K562 (cell line): Measurements from ENCODE around the gene EFHC1. TPM values are rescaled to one million over a fixed set of nuclear protein-coding genes. Genes with fewer than 3 reads are reported as not detected.

ENCODE experiments used
- ATAC-seq: fragments of 200-7000 bp; cut with Tn5 transposase; 3 replicates; pipeline ENCODE4 v1.9.1; 2020; ENCODE audit warnings: moderate library complexity
- BruUV-seq: library from RNA; stranded (reverse); fragments of 400-500 nt; replicated peaks from 2 replicates; lab custom pipeline; 2021; lab: Mats Ljungman, UMichigan
- CTCF ChIA-PET: fragments of 300-600 bp; formaldehyde crosslinking; extraction: SDS; loops from one replicate; lab custom pipeline; 2021; ENCODE audit warnings: low intra/inter-chr PET ratio; lab: Yijun Ruan, JAX
- POLR2A ChIA-PET: fragments of 300-600, 350-650 bp; sonication (Branson Sonifier 250); formaldehyde crosslinking; extraction: SDS; loops from one replicate; lab custom pipeline; 2021; ENCODE audit warnings: antibody characterized with exemption, inconsistent platforms; lab: Yijun Ruan, JAX
- DNase-seq, 4 experiments: peaks; one replicate each; pipeline versions ENCODE4 v3.0.0 to v3.0.0-alpha.2; 2011 to 2018; ENCODE audit warnings: low spot score in 3 of 4, mixed read lengths in 3 of 4; ENCODE audit errors: extremely low read depth in 1 of 4
- FAIRE-seq: peaks from 2 replicates; lab custom pipeline; 2011; peaks lifted over from hg19 to GRCh38; lab: Jason Lieb, UNC
- H2AFZ ChIP-seq: 2 replicates; pipeline ENCODE4 v1.6.0; 2011; ENCODE audit warnings: low read depth, low read length, control low read depth, inconsistent platforms
- H3K27ac ChIP-seq: fragments of 200-600 bp; 3 replicates; pipeline ENCODE4 v1.8.0; 2011; ENCODE audit warnings: low read depth, mild to moderate bottlenecking, control low read depth, inconsistent platforms, low read length, moderate library complexity, mixed read lengths; ENCODE audit errors: extremely low read depth
- H3K27me3 ChIP-seq, 2 experiments: fragments of 300-600 bp in 1 of 2; 2 replicates in 1 of 2; 3 replicates in 1 of 2; pipeline versions ENCODE4 v1.6.0 to v1.8.0; 2011; ENCODE audit warnings: inconsistent platforms in 2 of 2, low read length in 2 of 2, mild to moderate bottlenecking in 1 of 2, mixed read lengths in 1 of 2, moderate library complexity in 1 of 2; ENCODE audit not compliant: control insufficient read depth in 2 of 2, insufficient read depth in 2 of 2
- H3K36me3 ChIP-seq: fragments of 300-600 bp; 3 replicates; pipeline ENCODE4 v1.8.0; 2011; ENCODE audit warnings: mild to moderate bottlenecking, low read length, inconsistent platforms; ENCODE audit not compliant: control insufficient read depth, insufficient read depth
- H3K4me1 ChIP-seq, 2 experiments: fragments of 200-600 bp in 1 of 2; replicated peaks in 1 of 2; 2 replicates in 1 of 2; 3 replicates in 1 of 2; pipeline versions ENCODE4 v1.5.1 to v1.8.0; 2011; ENCODE audit warnings: inconsistent platforms in 2 of 2, low read length in 2 of 2, mild to moderate bottlenecking in 1 of 2, mixed read lengths in 1 of 2, moderate library complexity in 1 of 2; ENCODE audit not compliant: control insufficient read depth in 2 of 2, insufficient read depth in 2 of 2
- H3K4me2 ChIP-seq: 2 replicates; pipeline ENCODE4 v1.6.1; 2011; ENCODE audit warnings: low read length, control low read depth, inconsistent platforms, mixed read lengths; ENCODE audit not compliant: insufficient read depth
- H3K4me3 ChIP-seq: fragments of 200-600 bp; sonication (generic), shearing (Covaris generic); 2 replicates; pipeline ENCODE4 v1.5.1; 2016; ENCODE audit warnings: control low read depth, inconsistent platforms
- H3K79me2 ChIP-seq: fragments of 200-600 bp; 3 replicates; pipeline ENCODE4 v1.8.0; 2011; ENCODE audit warnings: low read length, inconsistent platforms; ENCODE audit not compliant: control insufficient read depth, insufficient read depth
- H3K9ac ChIP-seq, 2 experiments: 2 replicates each; pipeline versions ENCODE4 v1.6.0 to v1.6.1; 2011; ENCODE audit warnings: low read depth in 2 of 2, low read length in 2 of 2, control low read depth in 1 of 2, inconsistent platforms in 1 of 2, mild to moderate bottlenecking in 1 of 2, mixed read lengths in 1 of 2; ENCODE audit not compliant: insufficient read depth in 1 of 2
- H3K9me1 ChIP-seq: one replicate; pipeline ENCODE4 v1.6.0; 2011; ENCODE audit warnings: inconsistent platforms, mild to moderate bottlenecking, low read length, moderate library complexity; ENCODE audit not compliant: control insufficient read depth, insufficient read depth
- H3K9me3 ChIP-seq: replicated peaks from 2 replicates; pipeline ENCODE4 v1.5.1; 2011; ENCODE audit warnings: low read depth, low read length, inconsistent platforms; ENCODE audit not compliant: control insufficient read depth, insufficient read depth
- H4K20me1 ChIP-seq: replicated peaks from 2 replicates; pipeline ENCODE4 v1.6.1; 2011; ENCODE audit warnings: low read length, inconsistent platforms, mixed read lengths; ENCODE audit not compliant: control insufficient read depth, insufficient read depth
- C11orf30 ChIP-seq: fragments of 450-650 bp; IDR thresholded peaks from 2 replicates; pipeline ENCODE4 v1.6.1; 2016; ENCODE audit warnings: low read depth, mild to moderate bottlenecking
- CTCF ChIP-seq, 3 experiments: IDR thresholded peaks in 2 of 3; conservative IDR thresholded peaks in 1 of 3; 2 replicates each; pipeline ENCODE4 v1.5.1; 2011 to 2012; ENCODE audit warnings: low read length in 3 of 3, mild to moderate bottlenecking in 3 of 3, control low read depth in 2 of 3, improper control_type of control experiment in 1 of 3, inconsistent platforms in 1 of 3, low read depth in 1 of 3, mixed read lengths in 1 of 3, moderate library complexity in 1 of 3; ENCODE audit not compliant: insufficient read depth in 2 of 3
- DEAF1 ChIP-seq: fragments of 450-650 bp; formaldehyde crosslinking; IDR thresholded peaks from 2 replicates; pipeline ENCODE4 v1.4.0; 2020; ENCODE audit warnings: mild to moderate bottlenecking, moderate library complexity
- MAFF ChIP-seq: IDR thresholded peaks from 2 replicates; pipeline ENCODE4 v1.6.1; 2012; ENCODE audit warnings: low read length, improper control_type of control experiment
- MAFG ChIP-seq: fragments of 450-650 bp; conservative IDR thresholded peaks from 2 replicates; pipeline ENCODE4 v1.6.1; 2016; ENCODE audit warnings: missing genetic modification characterization, missing compliant biosample characterization
- RAD21 ChIP-seq, 2 experiments: fragments of 250-450 bp in 1 of 2; fragments of 450-650 bp in 1 of 2; sonication (Bioruptor Pico) in 1 of 2; formaldehyde crosslinking in 1 of 2; IDR thresholded peaks in 1 of 2; conservative IDR thresholded peaks in 1 of 2; 2 replicates each; pipeline versions ENCODE4 v1.4.0 to v1.8.0; 2020 to 2022; ENCODE audit warnings: mild to moderate bottlenecking in 2 of 2, moderate library complexity in 1 of 2
- RFX7 ChIP-seq: fragments of 250-450 bp; sonication (Bioruptor Pico); IDR thresholded peaks from 2 replicates; pipeline ENCODE4 v1.5.1; 2021; ENCODE audit warnings: mild to moderate bottlenecking
- SMC3 ChIP-seq: conservative IDR thresholded peaks from 2 replicates; pipeline ENCODE4 v1.6.1; 2011; ENCODE audit warnings: low read depth, low read length, improper control_type of control experiment; ENCODE audit not compliant: insufficient read depth
- ZBTB5 ChIP-seq: fragments of 450-650 bp; IDR thresholded peaks from 2 replicates; pipeline ENCODE4 v1.6.1; 2017; ENCODE audit warnings: antibody characterized with exemption
- ZFP30 ChIP-seq: fragments of 250-450 bp; sonication (Bioruptor Pico); IDR thresholded peaks from 2 replicates; pipeline ENCODE4 v1.8.0; 2022; ENCODE audit warnings: moderate library complexity, mild to moderate bottlenecking, inconsistent platforms, borderline replicate concordance
- ZNF134 ChIP-seq: fragments of 250-450 bp; sonication (Bioruptor Pico); conservative IDR thresholded peaks from 2 replicates; pipeline ENCODE4 v1.4.0; 2020
- ZNF316 ChIP-seq: fragments of 450-650 bp; IDR thresholded peaks from 2 replicates; pipeline ENCODE4 v1.6.1; 2016
- ZNF384 ChIP-seq: IDR thresholded peaks from 2 replicates; pipeline ENCODE4 v1.6.1; 2012; ENCODE audit warnings: low read depth, low read length, improper control_type of control experiment
- in situ Hi-C: fragments of 300-500 bp; cut with MboI; formaldehyde crosslinking; loops from 4 replicates; pipeline ENCODE4 v1.15.0; 2018; ENCODE audit warnings: inconsistent platforms, mixed read lengths
- intact Hi-C: fragments of 100-400 bp; cut with micrococcal nuclease; formaldehyde crosslinking; loops from 2 replicates; pipeline ENCODE4 v1.14.2; 2022
- polyA plus RNA-seq, 8 experiments: library from polyadenylated mRNA; depleted of rRNA in 4 of 8; stranded (reverse) in 5 of 8; unstranded in 3 of 8; fragments of >200 nt; fragmentation: Nextera tagmentation in 2 of 8; fragmentation: Illumina TruSeq in 1 of 8; extraction: Ambion mirVana in 2 of 8; extraction: Trizol in 1 of 8; gene quantifications; 2 replicates each; pipeline versions ENCODE4 v1.2.1 to v1.2.3, GENCODE V29; 2011 to 2014; ENCODE audit warnings: inconsistent platforms in 1 of 8, missing spikeins in 1 of 8
- total RNA-seq, 7 experiments: library from RNA; depleted of rRNA in 6 of 7; stranded (reverse); fragments of >200 nt in 6 of 7; fragmentation: Illumina TruSeq in 2 of 7; extraction: Trizol in 2 of 7; gene quantifications; 2 replicates each; pipeline versions ENCODE4 v1.2.1 to v1.2.3, GENCODE V29; 2011 to 2021; ENCODE audit warnings: low replicate concordance in 1 of 7

The EFHC1 gene
- total and polyA plus RNA-seq, 9 of the 15 experiments (the other 6 are each of a cell fraction or from before 2014, with no cell fraction given), result 9.5 to 31.0 (median 14.9) TPM

GRCh38 chr6:52407467-52407866 is 12.7 kb upstream of the EFHC1 start:
- Histone ChIP-seq H3K4me1 (peaks cover 0 to 4% of the 10 kb centered on the region in 2 experiments; a peak in 1 of 5 replicates), H3K27me3 (no peaks in the 10 kb centered on the region; a peak in 1 of 5 replicates), H3K79me2 (no peaks in the 10 kb centered on the region), H3K27ac (no peak overlapping the region), H2AFZ (no peak overlapping the region), H3K4me2 (no peak overlapping the region), H3K9me1 (no peaks in the 10 kb centered on the region), H3K9me3 (no peaks in the 10 kb centered on the region), H4K20me1 (no peaks in the 10 kb centered on the region), H3K9ac (no peak overlapping the region), H3K36me3 (peaks cover 2% of the 10 kb centered on the region; the same call in 1 of the 3 replicates), H3K4me3 (no peak overlapping the region)
- CTCF ChIA-PET, result interaction anchor here (0.6 to 2.0 kb wide), 7 partner anchors 8 to 299 kb away, joined by 3 to 16 read pairs (median 3); no protein-coding TSS in a partner anchor
- in situ Hi-C loops (loop anchor here (25.0 kb wide), 1 partner anchor 1080 kb away; no protein-coding TSS in a partner anchor), intact Hi-C loops (loop anchor here (2.0 kb wide), 1 partner anchor 257 kb away; no protein-coding TSS in a partner anchor)
- no TSS peak for BruUV-seq
- FAIRE-seq (peak; percentile 54), ATAC-seq (peak; percentile 77), DNase-seq (peak; percentile 24 to 57 (median 42))
- POLR2A ChIA-PET, result no interaction called here
- peak; percentile 9; the same call in 1 of the 2 replicates for TF ChIP-seq MAFF
- TF ChIP-seq ZNF316, result peak; percentile 74
- no peak for TF ChIP-seq ZFP30 (CRISPR knock-in tag)
- no peak for TF ChIP-seq ZNF134 (CRISPR knock-in tag)
- peak; percentile 55; the same call in 1 of the 2 replicates for TF ChIP-seq C11orf30
- TF ChIP-seq MAFG (tag), result peak; percentile 27; the same call in 1 of the 2 replicates
- 0 out of 2 replicates have a peak, but pooled peaks have one; percentile 50 for TF ChIP-seq ZNF384
- peak; percentile 77 for TF ChIP-seq SMC3
- no peak for TF ChIP-seq ZBTB5
- peak; percentile 58 to 77 for TF ChIP-seq RAD21 (CRISPR knock-in tag; conservative IDR thresholded peaks at IDR 0.05 in 1 of 2, IDR thresholded peaks at IDR 0.05 in 1 of 2)
- TF ChIP-seq RFX7, result no peak
- TF ChIP-seq DEAF1 (CRISPR knock-in tag), result peak; percentile 25; the same call in 1 of the 2 replicates
- TF ChIP-seq CTCF (IDR thresholded peaks at IDR 0.05 in 2 of 3, conservative IDR thresholded peaks at IDR 0.05 in 1 of 3; ENCODE audit: insufficient read depth in 2 of 3, low read depth in 1 of 3, low read length in 3 of 3), result peak; percentile 49 to 71 (median 52); a peak in 4 of 6 replicates
